ENCODE data around the gene UCK1.

DNA sequence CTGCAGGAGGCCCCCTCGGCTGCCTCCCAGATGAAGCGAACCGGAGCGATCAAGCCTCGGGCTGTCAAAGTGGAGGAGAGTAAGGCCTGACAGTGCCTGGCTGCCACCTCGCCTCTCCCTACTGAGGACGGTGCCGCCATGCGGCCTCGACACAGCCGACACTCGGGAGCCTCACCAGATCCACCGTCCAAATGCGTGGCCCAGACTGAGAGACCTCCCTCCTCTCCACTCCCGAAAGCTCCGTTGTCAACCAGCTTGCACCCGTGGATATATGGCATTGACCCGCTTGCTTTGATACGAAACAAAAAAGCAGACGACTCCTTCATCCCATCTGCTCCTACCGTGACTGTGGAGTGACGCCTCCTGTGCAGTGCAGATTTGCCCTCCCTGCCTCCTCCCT is 35.3 kb downstream of the UCK1 start:
- no peak for TF ChIP-seq EZH2phosphoT487 (IDR thresholded peaks at IDR 0.05; ENCODE audit: insufficient read depth, low read depth)
- TF ChIP-seq EZH2 (IDR thresholded peaks at IDR 0.05; ENCODE audit: insufficient read depth, poor library complexity, severe bottlenecking), result no peak
